GM12878 (cell line): ENCODE data around the gene GLIPR1L1. TPM values are rescaled to one million over a fixed set of nuclear protein-coding genes. Genes with fewer than 3 reads are reported as not detected.

Experiments used
- ATAC-seq: fragments of 200-7000 bp; cut with Tn5 transposase; 3 replicates; pipeline ENCODE4 v1.9.1; 2020; ENCODE audit warnings: mild to moderate bottlenecking, moderate library complexity
- BruUV-seq: library from RNA; stranded (reverse); fragments of 400-500 nt; replicated peaks from 2 replicates; lab custom pipeline; 2021; lab: Mats Ljungman, UMichigan
- CTCF ChIA-PET: fragments of 300-600 bp; sonication (Branson Sonifier 250); formaldehyde crosslinking; extraction: SDS; loops from one replicate; lab custom pipeline; 2021; ENCODE audit warnings: inconsistent platforms; lab: Yijun Ruan, JAX
- POLR2A ChIA-PET: fragments of 350-600 bp; formaldehyde crosslinking; extraction: SDS; loops from one replicate; lab custom pipeline; 2021; ENCODE audit warnings: inconsistent platforms; lab: Charles Lee
- RAD21 ChIA-PET: fragments of 300-600 bp; sonication (Branson Sonifier 250); formaldehyde crosslinking; loops from one replicate; lab custom pipeline; 2023; ENCODE audit warnings: antibody characterized with exemption; ENCODE audit not compliant: unreplicated experiment; lab: Charles Lee
- SMC1A ChIA-PET: fragments of 300-600 bp; sonication (Branson Sonifier 250); formaldehyde crosslinking; loops from one replicate; lab custom pipeline; 2023; ENCODE audit not compliant: unreplicated experiment, uncharacterized antibody; lab: Charles Lee
- DNase-seq: peaks from one replicate; pipeline ENCODE4 v3.0.0-alpha.2; 2011; ENCODE audit warnings: low read depth, low spot score
- FAIRE-seq: peaks from 3 replicates; lab custom pipeline; 2011; peaks lifted over from hg19 to GRCh38; lab: Jason Lieb, UNC
- H2AFZ ChIP-seq: 2 replicates; pipeline ENCODE4 v1.6.0; 2011; ENCODE audit warnings: low read depth, low read length, control low read depth; ENCODE audit not compliant: control insufficient read depth
- H3K27ac ChIP-seq: 2 replicates; pipeline ENCODE4 v1.5.1; 2011; ENCODE audit warnings: control low read depth; ENCODE audit not compliant: control insufficient read depth, insufficient read depth
- H3K27me3 ChIP-seq, 2 experiments: replicated peaks in 1 of 2; 2 replicates each; pipeline versions ENCODE4 v1.6.0 to v1.6.1; 2011; ENCODE audit warnings: low read length in 1 of 2; ENCODE audit not compliant: control insufficient read depth in 2 of 2, insufficient read depth in 2 of 2
- H3K36me3 ChIP-seq, 2 experiments: 2 replicates each; pipeline ENCODE4 v1.5.1; 2011; ENCODE audit warnings: low read length in 1 of 2; ENCODE audit not compliant: control insufficient read depth in 2 of 2, insufficient read depth in 2 of 2
- H3K4me1 ChIP-seq: 2 replicates; pipeline ENCODE4 v1.6.1; 2011; ENCODE audit warnings: mild to moderate bottlenecking, low read length, moderate library complexity, mixed read lengths; ENCODE audit not compliant: control insufficient read depth, insufficient read depth
- H3K4me2 ChIP-seq: 2 replicates; pipeline ENCODE4 v1.6.0; 2011; ENCODE audit warnings: control low read depth; ENCODE audit not compliant: control insufficient read depth, insufficient read depth
- H3K4me3 ChIP-seq: fragments of 200-600 bp; sonication (generic); 2 replicates; pipeline ENCODE4 v1.5.1; 2016
- H3K79me2 ChIP-seq: 2 replicates; pipeline ENCODE4 v1.6.0; 2011; ENCODE audit warnings: low read length; ENCODE audit not compliant: control insufficient read depth, insufficient read depth
- H3K9ac ChIP-seq: 2 replicates; pipeline ENCODE4 v1.8.0; 2011; ENCODE audit warnings: low read length, control low read depth, mixed read lengths; ENCODE audit not compliant: control insufficient read depth, insufficient read depth
- H3K9me3 ChIP-seq: replicated peaks from 3 replicates; pipeline ENCODE4 v1.5.1; 2011; ENCODE audit warnings: mild to moderate bottlenecking, low read length; ENCODE audit not compliant: control insufficient read depth, insufficient read depth
- H4K20me1 ChIP-seq: 2 replicates; pipeline ENCODE4 v1.6.0; 2011; ENCODE audit not compliant: control insufficient read depth, insufficient read depth
- ATF3 ChIP-seq: IDR thresholded peaks from 2 replicates; pipeline ENCODE4 v1.6.1; 2011; ENCODE audit warnings: low read depth, mild to moderate bottlenecking, low read length, moderate library complexity, borderline replicate concordance; ENCODE audit errors: extremely low read depth
- CEBPB ChIP-seq, 2 experiments: fragments of 150-350 bp in 1 of 2; IDR thresholded peaks; 2 replicates each; pipeline ENCODE4 v1.6.1; 2012 to 2014; ENCODE audit warnings: low read depth in 2 of 2, low read length in 2 of 2, borderline replicate concordance in 1 of 2, inconsistent platforms in 1 of 2
- FOXM1 ChIP-seq: IDR thresholded peaks from 2 replicates; pipeline ENCODE4 v1.6.1; 2012; ENCODE audit warnings: low read depth, mild to moderate bottlenecking, inconsistent platforms, low read length, moderate library complexity
- GABPA ChIP-seq: IDR thresholded peaks from 2 replicates; pipeline ENCODE4 v1.6.1; 2014; ENCODE audit warnings: antibody characterized with exemption, low read depth, mild to moderate bottlenecking, inconsistent platforms
- JUND ChIP-seq: IDR thresholded peaks from 2 replicates; pipeline ENCODE4 v1.6.1; 2012; ENCODE audit warnings: low read depth, mild to moderate bottlenecking, low read length, improper control_type of control experiment, moderate library complexity
- MTA2 ChIP-seq: fragments of 450-650 bp; IDR thresholded peaks from 2 replicates; pipeline ENCODE4 v1.6.1; 2016; ENCODE audit warnings: low read depth, mild to moderate bottlenecking, moderate library complexity
- MYB ChIP-seq: fragments of 150-350 bp; IDR thresholded peaks from 2 replicates; pipeline ENCODE4 v1.6.1; 2014; ENCODE audit warnings: mild to moderate bottlenecking, low read depth, low read length, borderline replicate concordance
- NFXL1 ChIP-seq: fragments of 450-650 bp; IDR thresholded peaks from 2 replicates; pipeline ENCODE4 v1.6.1; 2017; ENCODE audit warnings: antibody characterized with exemption, mild to moderate bottlenecking, borderline replicate concordance
- PKNOX1 ChIP-seq: fragments of 450-650 bp; IDR thresholded peaks from 2 replicates; pipeline ENCODE4 v1.6.1; 2016; ENCODE audit warnings: mild to moderate bottlenecking
- RCOR1 ChIP-seq: conservative IDR thresholded peaks from 2 replicates; pipeline ENCODE4 v1.6.1; 2012; ENCODE audit warnings: low read depth, low read length, improper control_type of control experiment
- SMARCA5 ChIP-seq: fragments of 450-650 bp; IDR thresholded peaks from 2 replicates; pipeline ENCODE4 v1.6.1; 2017; ENCODE audit warnings: mild to moderate bottlenecking
- SPI1 ChIP-seq: IDR thresholded peaks from 2 replicates; pipeline ENCODE4 v1.6.1; 2011; ENCODE audit warnings: low read depth, mild to moderate bottlenecking, low read length, moderate library complexity, borderline replicate concordance; ENCODE audit not compliant: insufficient read depth
- STAT1 ChIP-seq: fragments of 450-650 bp; conservative IDR thresholded peaks from 2 replicates; pipeline ENCODE4 v1.6.1; 2014; ENCODE audit warnings: antibody characterized with exemption, mild to moderate bottlenecking
- TBL1XR1 ChIP-seq: IDR thresholded peaks from 2 replicates; pipeline ENCODE4 v1.6.1; 2012; ENCODE audit warnings: low read depth, low read length, improper control_type of control experiment
- ZNF274 ChIP-seq: IDR thresholded peaks from one replicate; pipeline ENCODE4 v1.8.0; 2011; ENCODE audit not compliant: insufficient read length, insufficient read depth
- ZNF384 ChIP-seq: IDR thresholded peaks from 2 replicates; pipeline ENCODE4 v1.6.1; 2012; ENCODE audit warnings: low read depth, mild to moderate bottlenecking, low read length, improper control_type of control experiment, borderline replicate concordance
- ZNF592 ChIP-seq: fragments of 450-650 bp; IDR thresholded peaks from 2 replicates; pipeline ENCODE4 v1.6.1; 2017; ENCODE audit warnings: mild to moderate bottlenecking, moderate library complexity
- WGBS: methylation state at CpG from one replicate; pipeline ENCODE4 v1.1.6; 2016; ENCODE audit warnings: low lambda C conversion rate; ENCODE audit not compliant: insufficient replicate concordance, insufficient coverage; ENCODE audit errors: missing lambda C conversion rate; 5-methylcytosine and 5-hydroxymethylcytosine counted together
- in situ Hi-C: fragments of 300-500 bp; cut with MboI; formaldehyde crosslinking; loops from 9 replicates; pipeline ENCODE4 v1.14.3; 2018; ENCODE audit warnings: mixed read lengths
- intact Hi-C: fragments of 100-400 bp; cut with micrococcal nuclease; formaldehyde crosslinking; loops from one replicate; pipeline ENCODE4 v1.14.2; 2022; ENCODE audit not compliant: unreplicated experiment
- polyA plus RNA-seq, 11 experiments: library from polyadenylated mRNA; depleted of rRNA in 4 of 11; unstranded in 6 of 11; stranded (reverse) in 5 of 11; fragments of >200 nt; fragmentation: Nextera tagmentation in 4 of 11; fragmentation: Illumina TruSeq in 1 of 11; extraction: Ambion mirVana in 4 of 11; extraction: Trizol in 1 of 11; gene quantifications; 1 replicate in 1 of 11; 2 replicates in 10 of 11; pipeline versions ENCODE4 v1.2.1 to v1.2.3, GENCODE V29; 2011 to 2016; ENCODE audit warnings: inconsistent platforms in 2 of 11, missing spikeins in 2 of 11, low read depth in 1 of 11
- total RNA-seq, 4 experiments: library from RNA; depleted of rRNA in 3 of 4; stranded (reverse); fragments of >200 nt in 3 of 4; fragmentation: Illumina TruSeq in 1 of 4; extraction: Trizol in 1 of 4; gene quantifications; 2 replicates each; pipeline versions ENCODE4 v1.2.1 to v1.2.3, GENCODE V29; 2013 to 2021

Gene GLIPR1L1
- total and polyA plus RNA-seq, 10 of the 15 experiments (the other 5 are each of a cell fraction or from before 2014, with no cell fraction given): 0.10 to 0.47 (median 0.13) TPM; not detected in 7

- TF ChIP-seq CEBPB (IDR thresholded peaks at IDR 0.05; ENCODE audit: borderline replicate concordance in 1 of 2, low read depth in 2 of 2, low read length in 2 of 2) (no peak), SPI1 (no peak), ZNF384 (no peak), RCOR1 (peak; percentile 81; the same call in 1 of the 2 replicates), SMARCA5 (peak; percentile 83), STAT1 (no peak), FOXM1 (peak; percentile 81)
- TF ChIP-seq, all 136 proteins: peak for 46
Measured at GRCh38 chr12:75390899-75391538, 56.5 kb downstream of the GLIPR1L1 start, which contains the start of gene GLIPR1L2 (continued).

GRCh38 chr12:75404231-75404630 is 69.8 kb downstream of the GLIPR1L1 start:
- in situ Hi-C loops (no loop called here), intact Hi-C loops (no loop called here)
- CTCF ChIA-PET: interaction anchor here (0.9 to 1.6 kb wide), 4 partner anchors 12 to 71 kb away, joined by 3 read pairs; no protein-coding TSS in a partner anchor
- FAIRE-seq (no peak), DNase-seq (no peak), ATAC-seq (no peak)
- H3K27ac ChIP-seq: no peak overlapping the region
- H3K4me2 ChIP-seq: no peak overlapping the region
- H3K4me3 ChIP-seq: no peak overlapping the region
- no peaks in the 10 kb centered on the region for H3K79me2 ChIP-seq
- SMC1A ChIA-PET: interaction anchor here (1.0 to 2.1 kb wide), 5 partner anchors 8 to 70 kb away, joined by 3 to 9 read pairs (median 5); partner anchors contain the start of genes GLIPR1L1 and GLIPR1L2
- POLR2A ChIA-PET: no interaction called here
- H4K20me1 ChIP-seq: no peaks in the 10 kb centered on the region
- BruUV-seq: no TSS peak
- RAD21 ChIA-PET: no interaction called here
- no peaks in the 10 kb centered on the region for H3K4me1 ChIP-seq
- no peaks in the 10 kb centered on the region for H3K27me3 ChIP-seq
- H3K9me3 ChIP-seq: no peaks in the 10 kb centered on the region
- no peaks in the 10 kb centered on the region for H3K36me3 ChIP-seq
- no peak overlapping the region for H3K9ac ChIP-seq
- no peak overlapping the region for H2AFZ ChIP-seq
- 86% methylated on average over 1 of the region's 1 CpG for WGBS
- TF ChIP-seq PKNOX1 (no peak), JUND (no peak), TBL1XR1 (no peak), NFXL1 (no peak), CEBPB (IDR thresholded peaks at IDR 0.05; ENCODE audit: borderline replicate concordance in 1 of 2, low read depth in 2 of 2, low read length in 2 of 2) (no peak), GABPA (no peak), ZNF274 (no peak), ZNF592 (no peak), ATF3 (no peak), MYB (no peak), MTA2 (no peak)
